GM12891 (cell line): Measurements from ENCODE around the gene FARP1.

Experiments used
- PAX5 ChIP-seq: IDR thresholded peaks from 2 replicates; pipeline ENCODE4 v1.6.1; 2011; ENCODE audit warnings: low read length, moderate library complexity, mild to moderate bottlenecking; ENCODE audit not compliant: insufficient read depth, severe bottlenecking
- POLR2A ChIP-seq: IDR thresholded peaks from 2 replicates; pipeline ENCODE4 v1.6.1; 2011; ENCODE audit warnings: low read depth, low read length, control low read depth
- POLR2AphosphoS5 ChIP-seq: IDR thresholded peaks from 2 replicates; pipeline ENCODE4 v1.6.1; 2011; ENCODE audit warnings: low read depth, low read length, control low read depth
- POU2F2 ChIP-seq: IDR thresholded peaks from 2 replicates; pipeline ENCODE4 v1.6.1; 2011; ENCODE audit warnings: low read depth, mild to moderate bottlenecking, control low read depth, low read length, moderate library complexity
- SPI1 ChIP-seq: IDR thresholded peaks from 2 replicates; pipeline ENCODE4 v1.6.1; 2011; ENCODE audit warnings: low read depth, low read length, control low read depth
- TAF1 ChIP-seq: IDR thresholded peaks from 2 replicates; pipeline ENCODE4 v1.6.1; 2011; ENCODE audit warnings: low read depth, low read length, control low read depth

DNA sequence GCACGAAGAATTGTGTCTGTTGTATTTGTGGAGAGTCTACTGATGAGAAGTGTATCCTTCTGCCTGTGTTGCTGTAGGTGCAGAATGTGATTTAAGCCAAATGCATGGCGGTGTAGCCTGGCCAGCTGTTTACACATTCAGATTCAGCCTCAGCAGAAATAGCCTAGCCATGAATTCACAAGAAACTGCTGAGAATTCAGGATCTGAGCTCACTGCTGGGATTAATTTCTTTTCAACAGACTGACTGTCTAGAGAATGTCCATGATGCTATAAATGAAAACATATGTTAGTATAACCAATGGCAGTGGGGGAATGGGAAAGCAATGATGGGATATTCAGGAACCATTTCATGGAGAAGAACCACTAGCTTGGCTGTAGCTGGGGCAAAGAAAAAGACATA, 111.6 kb downstream of the FARP1 start:
- TF ChIP-seq TAF1 (no peak), POLR2A (no peak), POLR2AphosphoS5 (no peak), POU2F2 (no peak), PAX5 (no peak), SPI1 (no peak)
